C4-2B (cell line): ENCODE measurements around the gene TEAD2.

ENCODE experiments used
- CTCF ChIP-seq: fragments of 450-650 bp; conservative IDR thresholded peaks from 2 replicates; pipeline ENCODE4 v1.5.1; 2017; ENCODE audit warnings: mild to moderate bottlenecking
- ZFX ChIP-seq: fragments of 450-650 bp; IDR thresholded peaks from 2 replicates; pipeline ENCODE4 v1.6.1; 2017

- TF ChIP-seq CTCF (no peak), ZFX (no peak)
Observed at GRCh38 chr19:49337267-49338022, 24.8 kb downstream of the TEAD2 start.
